ENCODE results near the gene ADAMTS15. TPM values are rescaled to one million over a fixed set of nuclear protein-coding genes. Genes with fewer than 3 reads are reported as not detected.
A peak's percentile ranks its signal among the peaks of the same experiment; 100 is the strongest.

Gene ADAMTS15
- total RNA-seq, 1 donor = 2.2 TPM

- H3K4me3 ChIP-seq (ENCODE audit: low read depth, low read length) = no peak overlapping the region
- DNase-seq (ENCODE audit: low read depth) = peak; percentile 78
- no peak for TF ChIP-seq CTCF (IDR thresholded peaks at IDR 0.05; ENCODE audit: insufficient read depth, low read depth, low read length)
These were observed 15.9 kb downstream of the ADAMTS15 start for GRCh38 chr11:130464291-130464812.

GRCh38 chr11:130465263-130465662 lies 16.8 kb downstream of the ADAMTS15 start:
- DNase-seq (ENCODE audit: low read depth) = no peak
- TF ChIP-seq CTCF (IDR thresholded peaks at IDR 0.05; ENCODE audit: insufficient read depth, low read depth, low read length) = no peak

GRCh38 chr11:130467116-130467900 lies 18.9 kb downstream of the ADAMTS15 start:
- TF ChIP-seq CTCF (IDR thresholded peaks at IDR 0.05; ENCODE audit: insufficient read depth, low read depth, low read length) = no peak
- H3K4me3 ChIP-seq (ENCODE audit: low read depth, low read length) = no peak overlapping the region
- DNase-seq (ENCODE audit: low read depth) = peak; percentile 65

More at GRCh38 chr11:130465263-130465662, 16.8 kb downstream of the ADAMTS15 start:
- H3K4me3 ChIP-seq (ENCODE audit: low read depth, low read length) = no peak overlapping the region

GRCh38 chr11:130469181-130469580 lies 20.7 kb downstream of the ADAMTS15 start:
- TF ChIP-seq CTCF (IDR thresholded peaks at IDR 0.05; ENCODE audit: insufficient read depth, low read depth, low read length) = no peak

GRCh38 chr11:130470832-130471706 lies 22.6 kb downstream of the ADAMTS15 start:
- no peak for DNase-seq (ENCODE audit: low read depth)
- no peak overlapping the region for H3K4me3 ChIP-seq (ENCODE audit: low read depth, low read length)
- TF ChIP-seq CTCF (IDR thresholded peaks at IDR 0.05; ENCODE audit: insufficient read depth, low read depth, low read length) = no peak

More at GRCh38 chr11:130469181-130469580, 20.7 kb downstream of the ADAMTS15 start:
- H3K4me3 ChIP-seq (ENCODE audit: low read depth, low read length) = no peak overlapping the region
- no peak for DNase-seq (ENCODE audit: low read depth)

GRCh38 chr11:130471731-130472433 lies 23.4 kb downstream of the ADAMTS15 start:
- H3K4me3 ChIP-seq (ENCODE audit: low read depth, low read length) = no peak overlapping the region
- DNase-seq (ENCODE audit: low read depth) = no peak
- TF ChIP-seq CTCF (IDR thresholded peaks at IDR 0.05; ENCODE audit: insufficient read depth, low read depth, low read length) = no peak
